HG03097 (cell line): ENCODE measurements around the gene FOXN3.

Experiments used
- ATAC-seq: cut with Tn5 transposase; IDR thresholded peaks from one replicate; pipeline ENCODE4 v1.9.1; 2021; ENCODE audit not compliant: unreplicated experiment, low FRiP score

The FOXN3 gene

DNA sequence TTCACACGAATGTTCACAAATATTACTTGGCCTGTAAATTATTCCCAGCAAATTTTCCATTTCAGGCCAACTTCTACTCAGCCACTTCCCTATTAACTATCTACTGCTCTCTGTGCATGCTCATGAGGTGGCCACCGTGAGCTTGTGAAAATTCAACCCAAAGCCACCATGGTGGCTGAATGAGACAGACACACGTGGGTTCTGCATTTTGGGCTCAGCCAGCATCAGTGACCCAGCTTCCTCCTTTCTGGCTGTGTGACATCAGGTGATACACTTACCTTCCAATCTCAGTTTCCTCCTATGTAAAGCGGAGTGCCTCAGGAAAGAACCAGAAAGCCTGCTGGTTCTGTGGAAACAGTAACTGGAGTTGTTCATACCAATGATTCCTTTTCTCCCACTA is 175.8 kb downstream of the FOXN3 start:
- no peak for ATAC-seq

DNA sequence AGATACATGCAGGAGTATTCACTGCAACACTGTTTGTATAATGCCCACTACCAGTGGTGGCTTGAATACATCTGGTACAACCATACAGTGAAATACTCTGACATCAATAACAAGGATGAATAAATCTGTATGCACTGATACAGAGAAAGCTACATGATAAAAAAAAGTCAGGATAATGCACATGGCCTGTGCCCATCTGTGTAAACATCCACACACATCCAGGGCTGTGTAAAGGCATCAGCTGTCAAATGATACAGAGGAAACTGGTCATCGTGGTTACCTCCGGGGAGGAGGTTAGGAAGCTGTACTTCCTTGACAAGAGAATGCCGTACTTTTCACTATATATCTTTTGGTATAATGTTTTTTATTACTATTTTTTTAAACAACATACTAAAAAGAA is 176.6 kb downstream of the FOXN3 start:
- ATAC-seq = no peak

DNA sequence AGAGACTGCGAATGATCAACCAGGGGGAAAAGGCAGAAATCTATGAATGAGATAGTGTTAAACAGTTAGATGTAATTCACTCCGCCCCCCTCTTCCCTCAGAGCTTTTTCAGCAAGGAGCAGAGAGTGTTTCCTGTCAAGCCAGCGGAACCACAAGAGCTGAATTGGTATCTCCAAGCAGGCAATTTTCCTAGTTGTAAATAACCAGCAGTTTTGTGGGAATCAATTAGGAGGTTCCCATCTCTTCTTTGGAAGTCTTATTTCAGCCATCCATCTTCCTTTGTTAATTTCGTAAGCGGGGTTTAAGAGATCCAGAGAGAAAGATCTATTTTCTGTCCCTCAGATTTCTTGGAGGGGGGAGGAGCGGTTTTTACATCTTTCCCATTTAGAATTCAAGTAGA is 178.0 kb downstream of the FOXN3 start:
- no peak for ATAC-seq

DNA sequence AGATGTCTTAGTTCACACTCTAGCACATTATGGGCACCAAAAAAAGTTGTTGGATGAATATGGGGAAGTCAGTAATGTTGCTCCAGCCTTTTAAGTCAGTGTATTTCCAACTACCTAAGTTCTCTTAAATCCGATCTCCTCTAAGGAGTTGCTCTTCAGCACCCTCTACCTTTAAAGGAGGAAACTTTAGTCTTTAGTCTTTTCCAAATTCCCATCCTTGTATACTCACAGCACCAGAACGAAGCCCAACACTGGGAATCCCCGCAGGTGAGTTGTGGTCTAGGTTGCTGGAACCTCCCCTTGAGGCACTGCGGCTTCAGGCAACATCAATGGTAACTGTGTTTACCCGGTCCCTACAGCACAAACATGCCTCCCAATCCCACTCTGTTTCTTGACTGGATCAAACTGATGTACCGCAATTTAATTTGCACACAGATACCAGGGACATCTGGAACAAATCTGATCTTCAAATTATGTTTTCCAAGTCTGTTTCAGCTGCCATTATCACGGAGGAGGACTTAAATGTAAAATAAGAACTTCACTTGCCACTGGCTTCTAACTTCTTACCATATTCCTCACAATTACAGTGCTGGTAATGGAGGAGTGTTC is 179.0 kb downstream of the FOXN3 start:
- ATAC-seq = no peak

DNA sequence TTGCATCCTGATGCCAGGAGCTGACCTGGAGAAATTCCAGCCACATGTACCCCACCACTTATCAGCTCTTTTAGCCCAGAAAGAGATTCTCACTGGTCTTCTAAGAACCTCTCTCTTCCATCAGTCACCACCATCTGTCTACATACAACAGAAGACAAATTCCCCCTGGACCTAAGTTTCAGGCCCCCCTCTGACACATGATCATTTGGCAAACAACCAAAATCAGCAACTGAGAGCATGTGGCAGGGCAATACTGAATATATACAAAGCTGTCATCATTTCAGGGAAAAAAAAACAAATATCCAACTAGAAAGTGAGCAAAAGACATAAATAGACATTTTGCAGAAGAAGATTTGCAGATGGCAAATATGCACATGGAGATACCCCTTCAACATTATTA is 180.2 kb downstream of the FOXN3 start:
- ATAC-seq = no peak

DNA sequence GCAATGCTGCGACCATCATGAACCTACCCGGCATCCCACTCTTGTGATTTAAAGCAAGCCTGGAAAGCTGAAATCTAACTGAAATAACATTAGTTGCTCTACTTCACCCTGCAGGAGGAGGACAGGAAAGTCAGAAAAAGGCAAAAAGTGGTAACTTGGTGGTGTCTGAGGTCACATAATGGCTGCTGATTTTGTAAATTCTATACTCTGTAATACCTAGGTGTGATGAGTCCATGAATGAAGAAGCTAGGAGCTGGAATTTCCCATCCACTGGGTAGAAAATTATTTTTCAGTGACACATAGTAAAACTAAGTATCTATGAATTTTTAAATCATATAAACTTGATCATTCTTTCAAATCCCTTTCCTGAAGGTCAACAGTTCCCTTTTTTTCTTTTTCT is 183.8 kb downstream of the FOXN3 start:
- no peak for ATAC-seq

DNA sequence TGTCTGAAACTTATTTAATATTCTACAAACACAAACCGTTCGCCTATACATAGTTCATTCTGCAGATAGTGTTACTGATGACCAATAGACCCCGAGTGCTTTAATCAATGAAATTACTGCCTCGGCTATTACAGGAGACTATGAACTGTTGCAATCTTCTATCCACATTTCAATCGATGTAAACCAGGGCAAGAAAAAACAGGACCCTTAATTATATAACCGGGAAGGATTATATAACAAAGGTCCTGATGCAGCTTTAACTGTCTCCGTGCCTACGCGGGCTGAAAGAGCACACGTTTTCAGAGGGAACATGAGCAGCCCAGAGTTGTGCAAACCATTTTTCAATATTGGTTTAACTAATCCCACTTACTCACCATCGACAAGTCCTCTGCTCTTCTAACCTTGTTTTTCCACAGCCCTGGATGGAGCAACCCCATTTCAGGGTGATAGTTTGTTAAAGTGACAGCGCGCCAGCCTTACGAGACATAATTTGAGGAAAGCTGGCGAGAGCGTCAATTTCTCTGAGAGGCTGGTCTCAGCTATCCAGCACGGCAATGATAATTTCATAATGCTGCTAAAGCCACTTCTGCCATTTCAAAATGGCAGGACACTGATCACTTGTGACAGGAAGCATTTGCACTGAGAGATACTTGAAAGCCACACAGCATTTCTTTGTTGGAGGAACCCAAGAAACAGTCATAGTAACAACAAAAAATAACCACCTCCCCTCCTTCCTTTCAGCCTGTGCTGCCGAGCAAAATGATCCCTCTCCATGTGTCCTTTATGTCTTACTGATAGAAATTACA is 184.6 kb downstream of the FOXN3 start:
- ATAC-seq = no peak

DNA sequence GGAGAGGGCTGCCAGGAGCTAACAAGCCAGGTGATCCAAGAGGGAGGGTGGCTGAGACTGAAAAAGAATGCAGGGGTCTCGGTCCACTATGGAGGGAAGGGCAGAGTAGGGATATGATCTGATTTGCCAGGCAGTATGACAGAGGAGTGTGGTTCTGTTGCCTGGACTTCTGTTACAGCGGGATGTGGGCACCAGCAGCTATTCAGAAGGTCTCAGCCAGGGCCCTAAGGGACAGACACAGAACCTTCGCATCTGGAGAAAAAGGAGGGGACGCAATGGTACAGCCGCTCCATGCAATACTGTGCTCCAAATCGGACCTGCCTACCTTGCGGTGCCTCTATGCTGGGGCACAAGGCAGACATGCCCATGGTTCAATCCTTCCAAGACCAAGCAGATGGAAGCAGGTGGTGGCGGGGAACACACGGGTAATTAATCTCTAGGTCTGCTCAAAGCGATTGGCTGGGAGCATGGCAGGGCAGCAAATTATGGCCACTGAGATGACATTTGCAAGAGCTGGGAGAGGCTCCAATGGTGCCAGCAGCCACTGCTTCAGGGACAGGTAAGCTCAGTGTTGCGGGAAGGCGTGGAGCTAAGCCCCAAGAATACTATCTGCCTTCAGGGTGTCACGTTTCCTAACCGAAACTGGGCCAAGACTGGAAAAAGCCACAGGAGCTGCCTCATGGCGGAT is 185.5 kb downstream of the FOXN3 start:
- ATAC-seq = no peak

DNA sequence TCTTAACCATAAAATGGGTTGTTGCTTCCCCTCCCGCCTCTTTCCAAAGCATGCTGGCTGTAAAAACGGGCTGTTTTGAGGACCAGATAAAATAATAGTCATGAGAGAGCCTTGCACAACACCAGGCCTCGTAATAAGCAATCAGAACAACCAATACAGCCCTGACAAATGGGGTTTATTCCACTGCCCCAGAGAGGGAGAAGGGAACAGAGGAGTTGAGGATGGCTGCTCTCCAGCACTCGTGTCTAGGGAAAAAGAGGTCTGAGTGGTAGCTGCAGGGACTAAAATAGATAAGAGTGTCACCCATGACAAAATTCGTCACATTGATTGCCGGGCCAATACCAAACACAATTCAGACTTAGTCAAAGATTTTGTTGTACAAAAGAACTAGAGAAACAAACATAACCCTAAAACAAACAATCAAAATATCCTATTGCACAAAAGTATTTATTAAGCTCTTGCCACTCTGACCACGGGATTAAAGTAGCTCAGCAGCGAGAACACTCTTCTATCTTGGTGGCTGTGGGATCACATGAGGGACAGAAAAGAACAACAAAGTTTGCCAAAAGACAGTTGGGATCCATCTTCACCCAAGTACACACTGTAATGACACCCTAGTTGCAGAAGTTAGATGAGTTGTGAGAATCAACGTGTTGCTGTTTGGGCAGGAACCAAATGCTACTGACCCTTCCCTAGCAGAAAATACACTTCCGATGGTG is 188.0 kb downstream of the FOXN3 start:
- ATAC-seq = no peak

DNA sequence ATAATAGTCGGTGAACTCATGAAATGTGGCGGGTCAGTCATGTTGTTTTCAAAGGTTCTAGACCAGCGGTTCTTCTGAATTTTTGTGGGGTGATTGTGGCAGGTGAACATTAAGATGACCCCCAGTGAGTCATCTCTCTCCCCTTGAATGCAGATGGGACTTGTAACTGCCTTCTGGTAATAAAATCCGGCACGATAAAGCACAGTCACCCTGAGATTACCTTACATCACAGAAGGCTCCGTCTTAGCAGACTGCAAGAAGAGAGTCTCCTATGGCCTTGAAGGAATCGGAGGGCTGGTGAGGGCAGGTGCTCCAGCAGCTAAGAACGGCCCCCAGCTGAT is 189.6 kb downstream of the FOXN3 start:
- no peak for ATAC-seq

DNA sequence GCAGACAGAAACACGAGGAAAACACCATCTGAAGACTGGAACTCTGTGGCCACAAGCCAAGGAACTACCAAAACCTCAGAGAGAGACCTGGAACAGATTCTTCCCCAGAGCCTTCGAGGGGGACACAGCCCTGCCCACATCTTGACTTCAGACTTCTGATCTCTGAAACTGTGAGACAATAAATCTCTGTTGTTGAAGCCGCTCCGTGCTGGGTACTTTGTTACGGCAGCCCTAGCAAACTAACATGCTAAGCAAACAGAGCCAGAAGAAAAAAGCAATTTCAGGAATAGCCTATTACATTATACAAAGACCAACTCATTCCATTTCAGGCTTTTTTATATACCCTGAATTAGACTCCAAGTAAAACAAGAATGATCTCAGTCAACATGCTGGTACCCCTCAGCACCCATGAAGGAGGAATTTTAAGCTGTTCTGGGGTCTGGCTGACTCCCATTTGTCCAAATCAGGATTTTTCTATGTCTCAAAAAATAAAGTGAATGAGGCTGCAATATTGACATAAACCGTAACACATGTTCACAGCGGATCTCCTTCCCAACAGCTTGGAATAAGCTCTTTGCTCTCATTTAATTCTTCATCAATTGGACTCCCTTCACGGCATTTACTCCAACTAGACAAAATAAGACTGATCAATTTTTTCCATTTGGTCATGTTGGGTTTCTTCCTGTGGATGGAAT is 190.1 kb downstream of the FOXN3 start:
- ATAC-seq = no peak

DNA sequence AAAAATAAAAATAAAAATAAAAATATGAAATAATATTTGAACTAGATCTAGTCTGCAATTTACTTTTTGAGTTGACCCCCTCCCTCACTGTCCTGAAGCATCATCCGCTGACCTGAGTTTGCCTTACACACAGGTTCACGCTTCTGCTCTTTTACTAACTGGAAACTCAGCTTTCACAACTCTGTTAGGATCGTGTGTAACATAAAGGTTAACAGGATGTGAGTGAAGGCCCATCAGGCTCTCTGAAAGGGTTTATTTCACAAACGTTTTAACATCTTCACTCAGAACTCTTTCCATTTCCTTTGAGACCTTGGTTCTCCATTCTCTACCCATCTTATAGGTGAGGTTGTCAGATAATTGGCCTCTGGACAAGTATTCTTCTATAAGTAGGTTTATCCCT is 191.4 kb downstream of the FOXN3 start:
- no peak for ATAC-seq

DNA sequence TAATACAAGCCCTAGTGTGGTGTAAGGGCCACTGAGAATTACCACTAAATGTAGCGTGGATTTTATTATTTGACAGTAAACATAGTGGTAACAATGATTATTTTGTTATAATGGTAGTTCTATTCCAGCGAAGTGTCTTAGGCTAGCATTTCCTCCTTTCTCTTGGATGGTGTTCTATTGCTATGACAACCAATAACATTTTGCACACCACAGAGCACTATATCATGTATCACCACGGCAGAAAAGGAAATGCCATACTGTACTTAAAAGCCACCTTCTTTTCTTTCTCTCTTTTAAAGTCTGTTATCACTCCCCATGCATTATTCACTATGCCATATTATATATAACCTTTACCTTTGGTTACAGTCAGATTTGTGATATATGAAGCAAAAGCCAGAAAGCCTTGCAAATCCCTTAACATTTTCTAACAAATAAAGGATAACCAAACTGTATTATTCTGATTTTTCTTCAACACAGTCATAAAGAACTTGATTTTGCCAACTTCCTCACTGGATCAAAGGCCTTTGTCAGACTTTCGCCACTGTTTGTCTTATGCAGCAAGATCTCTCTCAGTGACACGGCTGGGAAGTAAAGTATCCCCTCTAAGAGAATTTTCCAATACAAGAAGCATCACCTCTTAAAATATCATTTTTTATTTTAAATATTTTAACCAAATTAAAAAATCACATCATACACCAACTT is 195.8 kb downstream of the FOXN3 start:
- ATAC-seq = no peak

DNA sequence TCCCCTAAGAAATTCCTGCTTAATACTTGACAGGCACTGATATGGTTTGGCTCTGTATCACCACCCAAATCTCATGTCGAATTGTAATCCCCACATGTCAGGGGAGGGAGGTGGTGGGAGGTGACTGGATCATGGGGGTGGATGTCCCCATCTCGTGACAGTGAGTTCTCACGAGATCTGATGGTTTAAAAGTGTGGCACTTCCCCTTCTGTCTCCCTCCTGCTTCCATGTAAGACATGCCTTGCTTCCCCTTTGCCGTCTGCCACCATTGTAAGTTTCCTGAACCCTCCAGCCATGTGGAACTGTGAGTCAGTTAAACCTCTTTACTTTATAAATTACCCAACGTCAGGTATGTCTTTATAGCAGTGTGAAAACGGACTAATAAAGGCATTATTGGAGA is 198.0 kb downstream of the FOXN3 start:
- ATAC-seq = no peak

DNA sequence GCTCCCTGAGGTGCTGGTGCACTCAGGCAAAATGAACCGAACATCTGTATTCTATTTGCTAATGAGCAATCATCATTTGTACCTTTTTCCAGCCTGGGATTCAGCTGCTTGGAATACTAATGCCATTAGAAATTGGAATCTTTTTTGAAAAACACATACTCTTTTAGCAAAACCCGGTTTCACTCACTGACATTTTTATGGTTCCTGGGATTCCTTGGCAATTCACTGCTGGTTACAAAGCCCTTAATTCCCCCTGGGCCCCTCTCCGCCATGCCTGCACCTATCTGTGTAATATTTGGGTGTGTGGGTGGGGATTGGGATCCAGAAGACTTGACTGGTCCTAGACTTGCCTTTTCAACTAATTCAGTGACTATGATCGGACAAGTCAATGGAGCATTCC is 199.1 kb downstream of the FOXN3 start:
- ATAC-seq = no peak

DNA sequence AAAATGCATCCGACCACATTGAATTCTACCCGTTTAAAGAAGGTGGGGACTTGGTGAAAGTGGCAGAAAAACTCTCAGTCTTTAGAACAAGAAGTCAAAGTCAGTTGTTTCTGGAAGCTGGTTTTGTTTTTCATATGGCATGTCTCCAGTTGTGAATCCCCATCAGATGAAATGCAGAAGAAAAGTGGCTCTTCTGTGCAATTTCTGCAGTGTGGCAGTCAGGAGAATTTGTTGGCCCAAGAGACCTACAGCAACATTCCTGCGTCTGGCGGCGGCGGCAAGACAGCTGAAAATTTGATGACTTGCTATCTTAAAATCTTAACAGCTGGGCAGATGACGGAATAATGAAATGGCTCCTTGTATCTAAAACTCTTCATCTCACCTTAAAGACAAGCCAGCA is 201.5 kb downstream of the FOXN3 start:
- ATAC-seq = no peak

DNA sequence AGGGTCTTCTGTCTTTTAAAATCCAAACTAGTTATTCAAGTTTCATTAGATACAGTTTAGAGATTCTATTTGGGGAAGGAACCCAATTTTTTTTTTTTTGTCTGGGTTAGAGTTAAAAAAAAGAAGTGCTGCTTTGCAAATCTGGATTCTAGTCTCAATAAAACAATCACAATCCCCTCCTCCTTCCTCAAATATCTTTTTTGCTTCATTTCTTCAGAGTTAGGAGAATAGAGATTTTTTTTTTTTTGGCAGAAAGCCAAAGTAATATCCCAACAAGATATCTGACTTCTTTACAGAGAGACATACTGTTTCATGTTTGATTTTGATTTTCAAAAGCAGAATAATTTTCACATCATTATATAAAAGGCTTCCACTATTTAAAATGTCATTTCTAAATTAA is 201.9 kb downstream of the FOXN3 start:
- ATAC-seq = no peak

DNA sequence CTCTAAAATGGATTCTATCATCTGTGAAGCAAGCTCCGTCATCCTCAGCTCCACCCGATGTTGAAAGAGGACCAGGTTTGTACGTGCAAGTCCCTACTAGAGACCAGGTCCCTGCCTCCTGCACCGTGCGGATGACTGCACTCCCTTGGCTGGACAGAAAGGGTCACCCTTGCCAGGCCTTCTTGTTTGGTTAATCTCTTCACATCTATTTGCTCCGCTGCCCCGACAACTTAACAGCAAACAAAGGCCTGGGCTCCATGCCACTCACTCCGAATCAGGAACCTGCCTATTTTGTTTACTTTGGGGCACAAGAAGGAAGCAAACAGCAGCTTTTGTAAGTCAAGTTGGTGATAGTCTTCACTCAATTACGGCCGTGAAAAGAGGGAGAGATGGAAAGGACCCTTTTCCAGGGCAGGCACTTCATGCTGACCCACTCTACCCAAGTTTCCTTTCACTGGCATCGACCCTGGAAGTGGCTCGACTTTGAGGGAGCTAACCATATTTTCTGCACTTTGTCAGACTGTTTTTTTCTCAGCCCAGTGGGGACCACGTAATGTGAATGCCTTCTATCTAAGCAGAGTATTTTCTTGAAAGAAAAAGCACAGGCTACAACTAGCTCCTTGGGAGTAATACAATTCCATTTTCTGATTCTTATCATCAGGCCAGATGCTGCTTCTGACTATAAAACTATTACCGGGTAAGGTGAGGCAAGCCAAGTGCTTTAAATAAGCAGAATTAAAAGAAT is 202.6 kb downstream of the FOXN3 start:
- ATAC-seq = no peak

DNA sequence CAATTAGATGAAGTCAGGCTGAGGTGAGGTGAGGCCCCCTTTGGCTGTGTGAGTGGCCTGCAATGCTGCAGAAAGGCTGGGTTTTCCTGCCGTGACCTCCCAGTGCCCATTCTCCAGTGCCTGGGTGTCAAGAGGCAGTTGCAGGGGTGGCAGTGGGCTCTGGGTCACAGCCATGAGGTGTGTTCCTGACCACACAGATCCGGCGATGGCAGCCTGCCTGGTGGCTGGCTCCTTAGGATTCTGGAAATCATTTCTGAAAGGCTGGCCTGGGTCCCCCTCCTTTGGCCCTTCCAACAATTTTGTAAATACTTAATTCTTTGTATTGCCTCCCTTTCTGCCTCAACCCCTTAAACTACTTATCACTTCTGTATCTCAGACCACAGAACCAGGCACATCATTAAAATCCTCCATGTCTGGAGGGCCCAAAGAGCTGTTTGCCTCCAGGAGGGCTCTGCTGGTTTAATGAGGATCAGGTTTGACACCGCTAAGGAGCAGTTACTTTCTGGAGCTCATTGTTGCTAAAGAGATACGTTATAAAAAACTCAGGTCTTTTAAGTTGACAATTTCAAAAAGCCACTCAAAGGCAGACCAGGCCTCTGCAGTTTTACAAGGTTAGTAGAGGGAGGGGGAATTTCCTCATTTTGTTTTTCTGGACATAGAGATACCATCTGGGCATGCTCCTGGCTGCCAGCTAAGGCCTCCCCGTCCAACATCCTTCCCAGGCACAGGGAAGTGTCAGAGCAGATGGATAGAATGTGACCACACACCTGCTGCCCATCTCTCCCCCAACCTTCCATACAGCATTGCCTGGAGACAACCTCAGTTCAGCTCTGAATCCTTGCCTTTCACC is 204.4 kb downstream of the FOXN3 start:
- ATAC-seq = no peak
